ENCODE data around the gene CTNNA3.

CTNNA3 gene

DNA sequence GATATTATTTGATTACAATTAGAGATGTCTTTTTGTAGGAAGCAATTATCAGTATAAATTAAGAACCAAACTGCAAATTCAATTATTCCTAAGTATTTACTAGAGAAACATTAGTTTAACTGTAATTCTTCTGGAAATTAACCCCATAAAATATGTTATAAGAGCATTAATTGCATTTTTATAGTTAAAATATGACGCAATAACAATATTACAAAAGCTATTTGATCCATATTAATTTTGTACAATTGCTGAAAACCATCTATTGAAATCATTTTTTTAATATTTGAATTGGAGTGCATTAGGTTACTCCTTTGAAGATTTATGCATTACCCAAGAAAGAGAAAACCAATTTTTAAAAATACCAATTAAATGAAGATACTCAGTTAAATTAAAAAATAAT, 1024.9 kb downstream of the CTNNA3 start:
- no peaks in the 10 kb centered on the region for H3K36me3 ChIP-seq (ENCODE audit: control insufficient read depth in 1 of 2, insufficient read depth in 2 of 2, low read length in 2 of 2)
- no peaks in the 10 kb centered on the region for H3K9me3 ChIP-seq (ENCODE audit: control insufficient read depth in 1 of 2, low read length in 2 of 2)
- H3K27me3 ChIP-seq (ENCODE audit: control insufficient read depth in 1 of 2, insufficient read depth in 2 of 2, low read length in 2 of 2): no peaks in the 10 kb centered on the region
- H3K4me3 ChIP-seq (ENCODE audit: low read depth in 1 of 2, low read length in 2 of 2): no peak overlapping the region
- H3K27ac ChIP-seq (ENCODE audit: low read depth, low read length): no peak overlapping the region
- no peak overlapping the region for H3K9ac ChIP-seq (ENCODE audit: low read depth in 1 of 2, low read length in 2 of 2)
- H3K4me1 ChIP-seq (ENCODE audit: control insufficient read depth in 1 of 2, insufficient read depth in 2 of 2, low read length in 2 of 2): no peaks in the 10 kb centered on the region

DNA sequence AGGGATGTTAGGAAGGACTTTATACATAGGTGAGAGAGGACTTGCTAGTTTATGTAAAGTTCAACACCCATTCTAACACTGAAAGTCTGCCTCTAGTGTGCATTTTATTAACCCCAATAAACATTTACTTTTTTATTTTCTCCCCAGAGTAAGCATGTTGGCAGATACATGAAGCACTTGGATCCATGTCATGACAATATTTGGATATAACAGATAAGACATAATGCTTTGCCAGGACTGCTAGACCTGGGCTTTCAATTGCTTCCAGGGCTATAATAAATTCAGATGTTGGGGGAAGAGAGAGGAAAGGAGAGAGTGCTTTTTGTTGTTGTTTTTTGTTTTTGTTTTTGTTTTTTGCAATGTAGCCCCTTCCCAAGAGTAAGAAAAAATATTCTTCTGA, 1039.5 kb downstream of the CTNNA3 start:
- Histone ChIP-seq H3K27ac (ENCODE audit: low read depth, low read length) (no peak overlapping the region), H3K36me3 (ENCODE audit: control insufficient read depth in 1 of 2, insufficient read depth in 2 of 2, low read length in 2 of 2) (no peaks in the 10 kb centered on the region), H3K27me3 (ENCODE audit: control insufficient read depth in 1 of 2, insufficient read depth in 2 of 2, low read length in 2 of 2) (no peaks in the 10 kb centered on the region), H3K4me1 (ENCODE audit: control insufficient read depth in 1 of 2, insufficient read depth in 2 of 2, low read length in 2 of 2) (peaks cover 0 to 2% of the 10 kb centered on the region in 2 donors), H3K9me3 (ENCODE audit: control insufficient read depth in 1 of 2, low read length in 2 of 2) (no peaks in the 10 kb centered on the region), H3K9ac (ENCODE audit: low read depth in 1 of 2, low read length in 2 of 2) (no peak overlapping the region), H3K4me3 (ENCODE audit: low read depth in 1 of 2, low read length in 2 of 2) (no peak overlapping the region)

DNA sequence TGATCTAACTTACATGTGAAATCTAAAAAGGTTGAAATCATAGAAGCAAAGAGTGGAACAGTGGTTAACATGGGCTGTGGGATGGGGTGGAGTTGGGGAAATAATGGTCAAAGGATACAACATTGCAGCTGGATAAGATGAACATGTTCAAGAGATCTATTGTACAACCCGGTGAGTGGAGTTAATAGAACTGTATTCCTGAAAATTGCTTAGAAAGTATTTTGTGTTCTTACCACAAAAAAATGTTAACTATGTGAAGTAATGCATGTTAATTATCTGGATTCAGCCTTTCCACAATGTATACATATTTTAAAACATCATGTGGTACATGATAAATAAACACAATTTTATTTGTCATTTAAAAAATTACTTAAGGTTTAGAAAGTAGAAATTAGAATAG, 1041.1 kb downstream of the CTNNA3 start:
- no peaks in the 10 kb centered on the region for H3K36me3 ChIP-seq (ENCODE audit: control insufficient read depth in 1 of 2, insufficient read depth in 2 of 2, low read length in 2 of 2)

DNA sequence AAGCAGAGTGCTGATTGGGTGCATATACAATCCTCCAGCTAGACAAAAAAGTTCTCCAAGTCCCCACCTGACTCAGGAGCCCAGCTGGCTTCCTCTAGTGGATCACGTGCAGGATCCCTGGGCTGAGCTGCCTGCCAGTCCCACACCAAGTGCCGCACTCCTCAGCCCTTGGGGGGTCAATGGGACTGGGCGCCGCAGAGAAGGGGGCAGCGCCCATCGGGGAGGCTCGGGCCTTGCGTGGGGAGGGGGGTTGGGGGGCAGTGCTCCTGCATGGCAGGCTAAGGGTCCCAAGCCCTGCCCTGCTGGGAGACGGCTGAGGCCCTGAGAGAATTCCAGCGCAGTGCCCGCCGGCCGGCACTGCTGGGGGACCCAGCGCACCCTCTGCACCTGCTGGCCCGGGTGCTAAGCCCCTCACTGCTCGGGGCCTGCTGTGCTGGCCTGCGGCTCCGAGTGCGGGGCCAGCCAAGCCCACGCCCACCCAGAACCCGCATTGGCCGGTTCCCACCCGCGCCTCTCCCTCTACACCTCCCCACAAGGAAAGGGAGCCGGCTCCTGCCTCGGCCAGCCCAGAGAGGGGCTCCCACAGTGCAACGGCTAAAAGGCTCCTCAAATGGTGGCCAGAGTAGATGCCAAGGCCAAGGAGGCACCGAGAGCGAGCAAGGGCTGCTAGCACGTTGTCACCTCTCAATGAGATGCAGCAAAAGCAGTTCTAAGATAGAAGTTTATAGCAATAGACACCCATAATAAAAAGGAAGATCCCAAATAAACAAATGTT, 1044.5 kb downstream of the CTNNA3 start:
- Histone ChIP-seq H3K27ac (ENCODE audit: low read depth, low read length) (no peak overlapping the region), H3K27me3 (ENCODE audit: control insufficient read depth in 1 of 2, insufficient read depth in 2 of 2, low read length in 2 of 2) (no peaks in the 10 kb centered on the region), H3K9ac (ENCODE audit: low read depth in 1 of 2, low read length in 2 of 2) (no peak overlapping the region), H3K36me3 (ENCODE audit: control insufficient read depth in 1 of 2, insufficient read depth in 2 of 2, low read length in 2 of 2) (no peaks in the 10 kb centered on the region), H3K9me3 (ENCODE audit: control insufficient read depth in 1 of 2, low read length in 2 of 2) (no peaks in the 10 kb centered on the region), H3K4me3 (ENCODE audit: low read depth in 1 of 2, low read length in 2 of 2) (no peak overlapping the region), H3K4me1 (ENCODE audit: control insufficient read depth in 1 of 2, insufficient read depth in 2 of 2, low read length in 2 of 2) (no peaks in the 10 kb centered on the region)

More for the DNA sequence above, 1041.1 kb downstream of the CTNNA3 start:
- no peak overlapping the region for H3K9ac ChIP-seq (ENCODE audit: low read depth in 1 of 2, low read length in 2 of 2)
- no peak overlapping the region for H3K4me3 ChIP-seq (ENCODE audit: low read depth in 1 of 2, low read length in 2 of 2)
- no peaks in the 10 kb centered on the region for H3K4me1 ChIP-seq (ENCODE audit: control insufficient read depth in 1 of 2, insufficient read depth in 2 of 2, low read length in 2 of 2)
- no peaks in the 10 kb centered on the region for H3K27me3 ChIP-seq (ENCODE audit: control insufficient read depth in 1 of 2, insufficient read depth in 2 of 2, low read length in 2 of 2)
- H3K9me3 ChIP-seq (ENCODE audit: control insufficient read depth in 1 of 2, low read length in 2 of 2): no peaks in the 10 kb centered on the region
- H3K27ac ChIP-seq (ENCODE audit: low read depth, low read length): no peak overlapping the region

DNA sequence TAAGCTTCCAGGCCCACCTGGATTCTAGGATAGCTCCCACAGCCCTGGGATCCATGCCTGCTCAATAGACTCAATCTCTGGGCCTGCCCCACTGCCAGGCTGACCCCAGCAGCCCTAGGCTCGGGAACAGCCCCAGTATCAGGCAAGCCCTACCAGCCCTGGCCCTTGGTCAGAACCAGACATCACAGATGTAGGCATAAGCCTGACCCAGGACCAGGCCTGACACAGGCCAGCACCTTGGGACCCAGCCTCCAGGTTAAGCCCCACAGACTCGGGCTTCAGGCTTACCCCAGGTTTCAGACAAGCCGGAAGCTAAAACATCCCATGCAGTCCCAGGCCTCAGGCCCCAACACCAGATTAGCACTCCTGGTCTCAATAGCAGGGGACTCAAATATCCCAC, 1046.4 kb downstream of the CTNNA3 start:
- Histone ChIP-seq H3K9me3 (ENCODE audit: control insufficient read depth in 1 of 2, low read length in 2 of 2) (no peaks in the 10 kb centered on the region), H3K4me1 (ENCODE audit: control insufficient read depth in 1 of 2, insufficient read depth in 2 of 2, low read length in 2 of 2) (no peaks in the 10 kb centered on the region), H3K4me3 (ENCODE audit: low read depth in 1 of 2, low read length in 2 of 2) (no peak overlapping the region), H3K9ac (ENCODE audit: low read depth in 1 of 2, low read length in 2 of 2) (no peak overlapping the region), H3K27me3 (ENCODE audit: control insufficient read depth in 1 of 2, insufficient read depth in 2 of 2, low read length in 2 of 2) (no peaks in the 10 kb centered on the region), H3K36me3 (ENCODE audit: control insufficient read depth in 1 of 2, insufficient read depth in 2 of 2, low read length in 2 of 2) (no peaks in the 10 kb centered on the region), H3K27ac (ENCODE audit: low read depth, low read length) (no peak overlapping the region)

DNA sequence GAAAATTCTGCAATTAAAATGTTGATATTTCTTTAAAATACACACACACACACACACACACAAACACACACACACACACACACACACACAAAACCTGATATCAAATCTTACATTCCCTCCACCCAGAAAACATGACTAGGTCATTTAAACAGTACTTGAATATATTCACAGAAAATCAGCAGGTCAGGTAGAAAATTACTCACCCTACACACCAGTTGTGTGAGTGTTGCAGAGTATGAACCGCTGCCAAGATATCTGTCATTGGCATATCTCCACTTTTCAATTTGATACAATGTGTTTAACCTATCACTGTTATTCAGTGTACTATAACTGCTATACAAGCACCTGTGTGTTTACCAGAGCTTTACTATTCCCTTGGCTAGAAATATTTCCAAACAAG, 1053.8 kb downstream of the CTNNA3 start:
- H3K9ac ChIP-seq (ENCODE audit: low read depth in 1 of 2, low read length in 2 of 2): no peak overlapping the region
- no peaks in the 10 kb centered on the region for H3K27me3 ChIP-seq (ENCODE audit: control insufficient read depth in 1 of 2, insufficient read depth in 2 of 2, low read length in 2 of 2)
- no peaks in the 10 kb centered on the region for H3K4me1 ChIP-seq (ENCODE audit: control insufficient read depth in 1 of 2, insufficient read depth in 2 of 2, low read length in 2 of 2)
- no peaks in the 10 kb centered on the region for H3K9me3 ChIP-seq (ENCODE audit: control insufficient read depth in 1 of 2, low read length in 2 of 2)
- H3K36me3 ChIP-seq (ENCODE audit: control insufficient read depth in 1 of 2, insufficient read depth in 2 of 2, low read length in 2 of 2): no peaks in the 10 kb centered on the region
- H3K27ac ChIP-seq (ENCODE audit: low read depth, low read length): no peak overlapping the region
- H3K4me3 ChIP-seq (ENCODE audit: low read depth in 1 of 2, low read length in 2 of 2): no peak overlapping the region

DNA sequence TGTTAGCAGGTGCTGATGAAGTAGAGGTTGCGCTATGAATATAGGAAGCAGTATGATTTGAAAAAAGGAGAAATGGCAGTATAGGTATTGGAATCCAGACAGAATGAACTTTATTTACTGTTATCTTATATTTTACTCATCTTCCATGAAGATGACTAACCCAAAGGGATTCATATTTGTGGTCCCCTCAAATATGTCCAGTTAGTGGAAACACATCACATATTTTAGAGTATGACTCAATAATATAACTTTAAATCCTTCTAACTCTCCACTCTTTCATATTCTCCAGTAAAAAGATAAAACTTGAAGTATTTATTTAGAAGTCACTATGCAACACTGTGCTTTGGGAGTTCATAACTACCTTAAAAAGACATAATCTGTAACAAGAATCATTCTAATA, 1056.6 kb downstream of the CTNNA3 start:
- H3K4me3 ChIP-seq (ENCODE audit: low read depth in 1 of 2, low read length in 2 of 2): no peak overlapping the region
- no peak overlapping the region for H3K27ac ChIP-seq (ENCODE audit: low read depth, low read length)
- H3K36me3 ChIP-seq (ENCODE audit: control insufficient read depth in 1 of 2, insufficient read depth in 2 of 2, low read length in 2 of 2): no peaks in the 10 kb centered on the region
- H3K4me1 ChIP-seq (ENCODE audit: control insufficient read depth in 1 of 2, insufficient read depth in 2 of 2, low read length in 2 of 2): no peaks in the 10 kb centered on the region
- no peaks in the 10 kb centered on the region for H3K27me3 ChIP-seq (ENCODE audit: control insufficient read depth in 1 of 2, insufficient read depth in 2 of 2, low read length in 2 of 2)
- H3K9ac ChIP-seq (ENCODE audit: low read depth in 1 of 2, low read length in 2 of 2): no peak overlapping the region
- no peaks in the 10 kb centered on the region for H3K9me3 ChIP-seq (ENCODE audit: control insufficient read depth in 1 of 2, low read length in 2 of 2)

DNA sequence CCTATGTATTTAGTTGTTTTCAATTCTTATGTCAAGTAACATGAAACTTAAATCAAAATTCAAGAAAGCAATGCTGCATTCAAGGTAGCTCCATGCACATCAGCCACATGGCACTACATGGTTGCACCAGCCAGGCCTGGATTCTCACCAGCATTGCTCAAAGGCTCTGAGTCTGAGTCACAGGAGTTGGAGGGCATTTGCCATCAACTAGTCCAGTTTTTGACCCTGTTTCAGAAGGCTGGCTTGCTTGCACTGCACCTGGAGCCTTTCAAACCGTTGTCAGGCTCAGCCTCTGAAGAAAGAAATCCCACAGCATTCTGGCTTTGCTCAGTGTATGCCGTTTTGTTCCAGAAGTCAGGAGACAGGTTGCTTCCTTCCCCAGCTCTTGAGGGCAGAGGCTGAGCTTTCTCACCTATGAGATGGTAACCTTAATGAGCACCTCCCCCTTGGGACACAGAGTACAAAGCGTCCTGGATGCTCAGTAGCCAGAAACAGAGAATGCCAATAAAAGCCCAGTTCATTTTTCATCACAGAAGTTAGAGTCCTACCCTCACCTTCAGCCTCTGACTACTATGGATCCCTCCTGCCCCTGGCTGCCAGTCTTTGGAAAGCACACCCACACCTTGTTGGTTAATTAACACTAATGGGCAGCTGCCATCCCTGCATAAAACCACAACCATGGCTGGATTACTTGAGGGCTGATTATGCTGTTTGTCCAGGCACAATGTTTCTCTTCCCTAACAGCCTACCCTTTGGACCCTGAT, 1058.5 kb downstream of the CTNNA3 start:
- Histone ChIP-seq H3K4me3 (ENCODE audit: low read depth in 1 of 2, low read length in 2 of 2) (no peak overlapping the region), H3K27ac (ENCODE audit: low read depth, low read length) (no peak overlapping the region), H3K4me1 (ENCODE audit: control insufficient read depth in 1 of 2, insufficient read depth in 2 of 2, low read length in 2 of 2) (no peaks in the 10 kb centered on the region), H3K36me3 (ENCODE audit: control insufficient read depth in 1 of 2, insufficient read depth in 2 of 2, low read length in 2 of 2) (no peaks in the 10 kb centered on the region), H3K27me3 (ENCODE audit: control insufficient read depth in 1 of 2, insufficient read depth in 2 of 2, low read length in 2 of 2) (no peaks in the 10 kb centered on the region), H3K9me3 (ENCODE audit: control insufficient read depth in 1 of 2, low read length in 2 of 2) (no peaks in the 10 kb centered on the region), H3K9ac (ENCODE audit: low read depth in 1 of 2, low read length in 2 of 2) (no peak overlapping the region)

DNA sequence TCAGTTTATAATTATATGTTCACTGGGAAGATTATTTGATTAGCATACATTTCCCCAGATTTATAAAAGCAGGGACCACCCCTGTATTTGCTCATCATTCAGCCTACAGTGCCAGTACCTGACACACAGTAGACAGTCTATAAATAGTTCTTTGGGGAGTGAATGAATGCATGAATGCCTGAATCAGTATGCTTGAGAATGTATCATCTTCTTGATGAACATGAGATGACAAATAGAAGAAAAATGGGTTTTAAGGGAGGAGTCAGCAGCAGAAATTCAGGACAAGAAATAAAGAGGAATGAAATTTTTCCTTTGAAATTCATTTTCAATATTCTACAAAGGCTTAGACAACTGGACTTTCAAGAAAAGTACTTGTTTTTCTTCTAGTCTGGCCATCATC, 1066.0 kb downstream of the CTNNA3 start:
- H3K27ac ChIP-seq (ENCODE audit: low read depth, low read length): no peak overlapping the region
- no peaks in the 10 kb centered on the region for H3K27me3 ChIP-seq (ENCODE audit: control insufficient read depth in 1 of 2, insufficient read depth in 2 of 2, low read length in 2 of 2)
- H3K9me3 ChIP-seq (ENCODE audit: control insufficient read depth in 1 of 2, low read length in 2 of 2): no peaks in the 10 kb centered on the region
- H3K9ac ChIP-seq (ENCODE audit: low read depth in 1 of 2, low read length in 2 of 2): no peak overlapping the region
- H3K4me3 ChIP-seq (ENCODE audit: low read depth in 1 of 2, low read length in 2 of 2): no peak overlapping the region
- no peaks in the 10 kb centered on the region for H3K4me1 ChIP-seq (ENCODE audit: control insufficient read depth in 1 of 2, insufficient read depth in 2 of 2, low read length in 2 of 2)
- no peaks in the 10 kb centered on the region for H3K36me3 ChIP-seq (ENCODE audit: control insufficient read depth in 1 of 2, insufficient read depth in 2 of 2, low read length in 2 of 2)

DNA sequence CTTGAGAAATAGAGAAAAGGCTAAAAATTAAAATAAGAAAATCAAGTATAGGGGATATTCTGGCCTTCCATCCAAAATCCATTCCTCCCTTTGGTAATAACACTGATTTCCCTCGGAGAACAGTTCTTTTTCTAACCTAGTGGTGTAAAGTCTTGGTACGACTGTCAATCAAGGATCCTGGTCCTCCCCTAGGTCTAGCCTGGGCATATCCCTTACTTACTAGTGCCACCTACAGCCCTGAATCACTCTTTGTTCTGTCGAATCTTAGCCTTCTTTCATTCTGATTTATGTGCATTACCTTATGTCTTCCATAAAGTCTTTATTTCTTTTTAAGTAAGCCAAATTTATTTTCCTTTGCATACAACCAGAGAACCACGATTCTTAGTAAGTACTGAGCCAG, 1068.8 kb downstream of the CTNNA3 start:
- no peak overlapping the region for H3K9ac ChIP-seq (ENCODE audit: low read depth in 1 of 2, low read length in 2 of 2)
- H3K36me3 ChIP-seq (ENCODE audit: control insufficient read depth in 1 of 2, insufficient read depth in 2 of 2, low read length in 2 of 2): no peaks in the 10 kb centered on the region
- no peak overlapping the region for H3K27ac ChIP-seq (ENCODE audit: low read depth, low read length)
- no peaks in the 10 kb centered on the region for H3K4me1 ChIP-seq (ENCODE audit: control insufficient read depth in 1 of 2, insufficient read depth in 2 of 2, low read length in 2 of 2)
- no peaks in the 10 kb centered on the region for H3K9me3 ChIP-seq (ENCODE audit: control insufficient read depth in 1 of 2, low read length in 2 of 2)
- no peak overlapping the region for H3K4me3 ChIP-seq (ENCODE audit: low read depth in 1 of 2, low read length in 2 of 2)
- H3K27me3 ChIP-seq (ENCODE audit: control insufficient read depth in 1 of 2, insufficient read depth in 2 of 2, low read length in 2 of 2): no peaks in the 10 kb centered on the region

Measured in duodenal mucosa (tissue), 2 donors.